Gastrocnemius medialis (tissue), 4 donors: ENCODE data around the gene SP2. TPM values are rescaled to one million over a fixed set of nuclear protein-coding genes. Genes with fewer than 3 reads are reported as not detected.
A peak's percentile ranks its signal among the peaks of the same experiment; 100 is the strongest.

Experiments
- ATAC-seq, 2 donors: fragments of 150-250 bp; one replicate each; pipeline ENCODE4 v1.9.1; 2016
- DNase-seq, 2 donors: peaks; one replicate each; pipeline ENCODE4 v3.0.0-alpha.2; 2019
- H3K27ac ChIP-seq, 4 donors: fragments of 200-600 bp; sonication (generic); 1 replicate in 1 of 4; 2 replicates in 3 of 4; pipeline ENCODE4 v1.5.1; 2016 to 2018; ENCODE audit warnings: mild to moderate bottlenecking in 2 of 4, moderate library complexity in 1 of 4
- H3K27me3 ChIP-seq, 3 donors: fragments of 200-600 bp; sonication (generic) in 2 of 3; 1 replicate in 1 of 3; 2 replicates in 2 of 3; pipeline versions ENCODE4 v1.5.1 to v1.6.0; 2016 to 2019; ENCODE audit warnings: mild to moderate bottlenecking in 1 of 3, moderate library complexity in 1 of 3
- H3K36me3 ChIP-seq, 2 donors: fragments of 200-600 bp; sonication (generic) in 1 of 2; one replicate each; pipeline ENCODE4 v1.5.1; 2017 to 2018
- H3K4me1 ChIP-seq, 2 donors: fragments of 200-600 bp; sonication (generic) in 1 of 2; one replicate each; pipeline ENCODE4 v1.5.1; 2016 to 2017; ENCODE audit warnings: mild to moderate bottlenecking in 2 of 2
- H3K4me3 ChIP-seq, 4 donors: fragments of 200-600 bp; sonication (generic) in 3 of 4; 1 replicate in 1 of 4; 2 replicates in 3 of 4; pipeline ENCODE4 v1.5.1; 2016 to 2019; ENCODE audit warnings: mild to moderate bottlenecking in 2 of 4
- H3K9me3 ChIP-seq, 3 donors: fragments of 200-600 bp; sonication (generic) in 2 of 3; 1 replicate in 1 of 3; 2 replicates in 2 of 3; pipeline ENCODE4 v1.5.1; 2016 to 2019
- POLR2A ChIP-seq, 2 donors: fragments of 450-650 bp; IDR thresholded peaks; one replicate each; pipeline ENCODE4 v1.6.1; 2017; ENCODE audit warnings: antibody characterized with exemption in 2 of 2, mild to moderate bottlenecking in 2 of 2, moderate library complexity in 2 of 2
- in situ Hi-C, 4 donors: fragments of 200-750 bp; cut with MboI; loops; one replicate each; pipeline versions ENCODE4 v1.15.0 to v1.8.0; 2017; ENCODE audit warnings: low sequenced_read_pairs in 4 of 4
- intact Hi-C: fragments of 100-400 bp; cut with DNase I; formaldehyde crosslinking; loops from one replicate; pipeline ENCODE4 v1.15.1; 2023; ENCODE audit warnings: low total_unique reads
- total RNA-seq, 4 donors: library from RNA; depleted of rRNA; stranded (reverse); fragments of >200 nt; gene quantifications; one replicate each; pipeline versions ENCODE4 v1.1.0 to v1.2.3, GENCODE V29; 2016
- TF ChIP-seq, protein P1 (sequence below), 5 experiments: fragments of 450-650 bp in 3 of 5; fragments of 200-600 bp in 2 of 5; sonication (generic) in 2 of 5; IDR thresholded peaks in 4 of 5; conservative IDR thresholded peaks in 1 of 5; 1 replicate in 4 of 5; 2 replicates in 1 of 5; pipeline ENCODE4 v1.5.1; 2016 to 2019; ENCODE audit warnings: antibody characterized with exemption in 5 of 5, mild to moderate bottlenecking in 3 of 5, moderate library complexity in 3 of 5

SP2 gene
- 10 to 100 TPM in 1 of 4 donors, 1 to 10 TPM in 3; 5.5 to 28.6 (median 7.0) TPM for total RNA-seq

DNA sequence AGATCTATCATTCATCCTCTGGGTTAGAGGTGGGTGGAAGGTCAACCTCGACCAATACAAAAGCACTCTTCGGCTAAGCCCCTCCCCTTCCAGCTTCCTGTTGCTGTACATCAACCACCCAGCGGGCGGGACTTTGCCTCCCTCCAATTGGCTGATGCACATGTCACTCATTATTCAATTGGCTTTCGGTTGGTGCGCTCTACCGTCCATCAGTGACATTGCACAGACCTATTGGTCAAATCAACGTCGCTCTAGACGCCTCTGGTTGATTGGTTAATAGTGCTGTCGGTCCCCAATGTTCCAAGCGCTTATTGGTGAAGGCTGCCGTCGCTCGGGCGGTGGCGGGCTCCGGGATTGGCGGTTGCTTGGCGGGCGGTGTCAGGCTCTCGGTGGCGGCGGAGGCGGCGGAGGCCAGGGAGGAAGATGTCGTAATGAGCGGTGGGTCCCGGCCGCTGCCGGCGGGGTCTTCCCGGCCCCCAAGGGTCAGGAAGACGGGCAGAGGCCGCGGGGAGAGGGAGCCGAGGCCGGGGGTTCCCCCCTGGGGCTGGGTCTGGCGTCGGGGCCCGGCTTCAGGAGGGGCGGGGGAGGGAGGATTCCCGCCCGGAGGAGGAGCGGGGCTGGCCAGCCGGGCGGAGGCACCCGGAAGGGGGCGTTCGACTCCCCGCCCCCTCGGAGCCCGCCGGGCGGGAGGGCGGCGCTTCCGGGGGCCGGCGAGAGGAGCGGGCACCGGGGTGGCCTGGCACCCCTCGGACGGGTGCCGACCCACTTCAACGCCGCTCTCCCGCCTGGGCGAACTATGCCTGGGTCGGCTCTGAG lies at the start of gene SP2:
SP2 (plus strand) TSS at position 381 of the 816 bp plus-strand sequence; CDS start at position 432, 51 bp downstream.
- ATAC-seq (peak; percentile 92 to 95), DNase-seq (peak; percentile 100)
- Histone ChIP-seq H3K27me3 (no peaks in the 10 kb centered on the region), H3K36me3 (no peaks in the 10 kb centered on the region), H3K4me1 (peaks cover 42 to 50% of the 10 kb centered on the region in 2 donors), H3K9me3 (no peaks in the 10 kb centered on the region), H3K27ac (peak within 1 kb of the TSS; percentile 94 to 99 (median 96)), H3K4me3 (peak within 1 kb of the TSS; percentile 75 to 86 (median 83))
- in situ Hi-C loops: loop anchor here in 1 of 4 donors (10.0 kb wide), 1 partner anchor 49 kb away; the partner anchor contains the start of gene PNPO
- intact Hi-C loops: loop anchor here (1.0 to 5.0 kb wide), 7 partner anchors 45 to 1296 kb away; partner anchors contain the start of genes LRRC46, MRPL10, PNPO and SNX11
- TF ChIP-seq, protein P1, sequence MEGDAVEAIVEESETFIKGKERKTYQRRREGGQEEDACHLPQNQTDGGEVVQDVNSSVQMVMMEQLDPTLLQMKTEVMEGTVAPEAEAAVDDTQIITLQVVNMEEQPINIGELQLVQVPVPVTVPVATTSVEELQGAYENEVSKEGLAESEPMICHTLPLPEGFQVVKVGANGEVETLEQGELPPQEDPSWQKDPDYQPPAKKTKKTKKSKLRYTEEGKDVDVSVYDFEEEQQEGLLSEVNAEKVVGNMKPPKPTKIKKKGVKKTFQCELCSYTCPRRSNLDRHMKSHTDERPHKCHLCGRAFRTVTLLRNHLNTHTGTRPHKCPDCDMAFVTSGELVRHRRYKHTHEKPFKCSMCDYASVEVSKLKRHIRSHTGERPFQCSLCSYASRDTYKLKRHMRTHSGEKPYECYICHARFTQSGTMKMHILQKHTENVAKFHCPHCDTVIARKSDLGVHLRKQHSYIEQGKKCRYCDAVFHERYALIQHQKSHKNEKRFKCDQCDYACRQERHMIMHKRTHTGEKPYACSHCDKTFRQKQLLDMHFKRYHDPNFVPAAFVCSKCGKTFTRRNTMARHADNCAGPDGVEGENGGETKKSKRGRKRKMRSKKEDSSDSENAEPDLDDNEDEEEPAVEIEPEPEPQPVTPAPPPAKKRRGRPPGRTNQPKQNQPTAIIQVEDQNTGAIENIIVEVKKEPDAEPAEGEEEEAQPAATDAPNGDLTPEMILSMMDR (IDR thresholded peaks at IDR 0.05 in 4 of 5, conservative IDR thresholded peaks at IDR 0.05 in 1 of 5): peak in 3 of 5 experiments; percentile 15 to 59 (median 25)
- peak; percentile 95 to 96 for TF ChIP-seq POLR2A (IDR thresholded peaks at IDR 0.05)

DNA sequence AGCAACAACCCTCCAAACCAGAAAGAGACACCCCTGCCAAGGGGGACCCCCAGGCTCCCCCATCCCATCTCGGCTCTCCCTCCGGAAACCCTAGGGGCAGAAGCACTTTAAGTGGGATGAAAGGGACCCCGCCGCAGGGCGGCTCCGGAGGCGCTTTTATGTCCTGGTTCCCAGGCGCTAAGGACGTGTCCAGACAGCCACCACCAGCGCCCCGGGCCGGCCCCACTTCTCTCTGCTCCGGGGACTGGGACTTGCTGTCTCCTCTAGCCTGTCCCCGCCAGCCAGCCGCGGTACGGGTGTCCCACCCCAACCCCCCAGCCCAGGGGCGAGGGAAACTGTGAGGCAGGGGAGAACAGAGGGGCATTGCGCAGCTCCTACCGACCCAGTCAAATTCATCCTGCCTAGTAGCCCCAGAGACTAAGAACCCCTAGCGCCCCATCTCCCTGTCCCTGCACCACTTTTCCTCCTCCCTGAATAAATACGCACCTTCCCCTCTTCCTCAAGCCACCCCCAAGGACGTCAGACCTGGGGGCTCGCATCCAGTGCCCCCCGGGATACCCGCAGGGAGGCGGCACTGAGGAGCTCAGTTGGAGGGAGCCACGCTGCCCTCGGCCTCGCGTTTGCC lies 49.2 kb upstream of the SP2 start:
- intact Hi-C loops: loop anchor here (10.0 kb wide), 1 partner anchor 98 kb away; the partner anchor contains the start of gene PNPO
- no peak overlapping the region for H3K4me3 ChIP-seq
- H3K4me1 ChIP-seq: peaks cover 5 to 12% of the 10 kb centered on the region in 2 donors
- in situ Hi-C loops: loop anchor here in 3 of 4 donors (10.0 to 25.0 kb wide), 3 partner anchors 108 to 290 kb away; partner anchors contain the start of gene PRR15L (in 1 of the 3)
- H3K36me3 ChIP-seq: no peaks in the 10 kb centered on the region
- H3K27ac ChIP-seq: no peak overlapping the region
- DNase-seq (no peak), ATAC-seq (no peak)
- H3K27me3 ChIP-seq: peaks cover 54 to 72% (median 62%) of the 10 kb centered on the region in 3 donors
- TF ChIP-seq POLR2A (IDR thresholded peaks at IDR 0.05): no peak
- TF ChIP-seq, protein P1 (IDR thresholded peaks at IDR 0.05 in 4 of 5, conservative IDR thresholded peaks at IDR 0.05 in 1 of 5): no peak
- no peaks in the 10 kb centered on the region for H3K9me3 ChIP-seq

DNA sequence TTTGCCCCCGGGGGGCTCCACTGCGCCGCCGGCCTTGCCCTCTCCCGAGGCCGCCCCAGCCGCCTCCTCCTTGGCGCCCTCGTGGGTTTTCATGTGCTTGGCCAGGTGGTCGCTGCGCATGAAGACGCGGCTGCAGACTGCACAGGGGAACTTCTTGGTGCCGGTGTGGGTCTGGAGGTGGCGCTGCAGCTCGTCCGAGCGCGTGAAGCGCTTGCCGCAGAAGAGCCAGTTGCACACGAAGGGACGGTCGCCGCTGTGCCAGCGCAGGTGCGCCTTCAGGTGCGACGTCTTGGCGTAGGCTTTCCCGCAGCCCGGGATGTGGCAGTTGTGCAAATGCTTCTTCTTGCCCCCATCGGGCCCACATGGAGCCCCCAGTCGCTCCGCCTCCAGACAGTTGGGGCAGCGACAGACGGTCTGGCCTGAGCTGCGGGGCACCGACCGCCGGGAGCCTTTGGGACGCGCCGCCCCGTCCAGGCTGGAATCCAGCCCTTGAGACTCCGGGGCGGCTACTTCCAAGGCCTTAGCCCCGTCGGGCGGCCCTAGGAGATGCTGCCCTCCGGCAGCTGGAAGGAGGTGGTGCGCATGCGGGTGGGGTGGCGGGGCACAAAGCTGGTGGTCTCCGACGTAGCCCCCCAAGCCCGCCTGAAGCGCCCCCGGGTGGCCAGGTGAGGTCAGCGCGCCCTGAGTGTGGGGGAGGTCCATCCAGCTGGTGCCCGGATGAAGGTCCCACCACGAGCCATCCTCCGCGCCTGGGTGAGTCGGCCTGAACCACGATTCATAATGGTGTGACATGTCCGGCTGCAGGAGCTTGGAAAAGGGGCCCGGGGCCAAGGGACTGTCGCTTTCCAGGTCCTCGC lies 48.5 kb upstream of the SP2 start:
- intact Hi-C loops (loop anchor here (10.0 kb wide), 1 partner anchor 97 kb away; the partner anchor contains the start of gene PNPO), in situ Hi-C loops (loop anchor here in 3 of 4 donors (10.0 to 25.0 kb wide), 3 partner anchors 107 to 290 kb away; partner anchors contain the start of gene PRR15L (in 1 of the 3))
- ATAC-seq (no peak), DNase-seq (no peak)
- Histone ChIP-seq H3K36me3 (no peaks in the 10 kb centered on the region), H3K9me3 (no peaks in the 10 kb centered on the region), H3K27me3 (peaks cover 61 to 79% (median 70%) of the 10 kb centered on the region in 3 donors), H3K4me3 (no peak overlapping the region), H3K4me1 (peaks cover 5 to 16% of the 10 kb centered on the region in 2 donors), H3K27ac (no peak overlapping the region)
- no peak for TF ChIP-seq POLR2A (IDR thresholded peaks at IDR 0.05)
- TF ChIP-seq, protein P1 (IDR thresholded peaks at IDR 0.05 in 4 of 5, conservative IDR thresholded peaks at IDR 0.05 in 1 of 5): peak in 1 of 5 experiments; percentile 36

DNA sequence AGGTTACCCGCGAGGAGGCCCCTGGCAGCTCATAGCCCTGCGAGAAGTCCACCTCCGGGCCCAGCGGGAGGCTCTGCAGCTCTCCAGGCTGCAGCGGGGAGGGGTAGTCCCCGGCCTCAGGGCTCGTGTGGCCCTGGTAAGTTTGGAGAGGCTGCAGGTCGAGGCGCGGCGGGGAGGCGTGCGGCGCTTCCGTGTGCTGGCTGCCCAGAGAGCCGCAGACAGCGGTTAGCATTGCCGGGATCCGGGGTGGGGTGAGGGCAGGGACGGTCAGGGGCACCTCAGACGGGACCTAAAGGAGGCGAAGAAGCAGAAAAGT lies 47.9 kb upstream of the SP2 start:
- no peaks in the 10 kb centered on the region for H3K9me3 ChIP-seq
- DNase-seq (no peak), ATAC-seq (no peak)
- intact Hi-C loops: loop anchor here (10.0 kb wide), 1 partner anchor 97 kb away; the partner anchor contains the start of gene PNPO
- no peak overlapping the region for H3K4me3 ChIP-seq
- H3K27me3 ChIP-seq: peaks cover 67 to 85% (median 76%) of the 10 kb centered on the region in 3 donors
- no peak for TF ChIP-seq POLR2A (IDR thresholded peaks at IDR 0.05)
- TF ChIP-seq, protein P1 (IDR thresholded peaks at IDR 0.05 in 4 of 5, conservative IDR thresholded peaks at IDR 0.05 in 1 of 5): no peak
- no peak overlapping the region for H3K27ac ChIP-seq
- no peaks in the 10 kb centered on the region for H3K36me3 ChIP-seq
- in situ Hi-C loops: loop anchor here in 3 of 4 donors (10.0 to 25.0 kb wide), 3 partner anchors 107 to 289 kb away; partner anchors contain the start of gene PRR15L (in 1 of the 3)
- H3K4me1 ChIP-seq: peaks cover 5 to 16% of the 10 kb centered on the region in 2 donors
